ENCODE data around the gene CALCOCO2.

GRCh38 chr17:48840441-48840840 is 9.6 kb downstream of the CALCOCO2 start:
- TF ChIP-seq POLR2AphosphoS5 (IDR thresholded peaks at IDR 0.05) (no peak), CTCF (IDR thresholded peaks at IDR 0.05) (no peak), POLR2A (IDR thresholded peaks at IDR 0.05) (no peak)

Data from gastroesophageal sphincter (tissue), 3 donors.